PFSK-1 (cell line): ENCODE data around the gene UBE2J1.

Experiments
- REST ChIP-seq, 2 experiments: IDR thresholded peaks; 2 replicates each; pipeline versions ENCODE4 v1.6.1 to v1.8.0; 2011 to 2012; ENCODE audit warnings: low read depth in 2 of 2, low read length in 2 of 2, control low read depth in 1 of 2, inconsistent platforms in 1 of 2, mild to moderate bottlenecking in 1 of 2, moderate library complexity in 1 of 2; ENCODE audit not compliant: insufficient read depth in 1 of 2
- TAF1 ChIP-seq: IDR thresholded peaks from 2 replicates; pipeline ENCODE4 v1.6.1; 2012; ENCODE audit warnings: low read length, control low read depth, borderline replicate concordance; ENCODE audit not compliant: insufficient read depth

GRCh38 chr6:89388846-89389245, 36.3 kb upstream of the UBE2J1 start:
- TF ChIP-seq TAF1 (no peak), REST (IDR thresholded peaks at IDR 0.05; ENCODE audit: insufficient read depth in 1 of 2, low read depth in 2 of 2, low read length in 2 of 2) (no peak)
